GM21786 (cell line): ENCODE data around the gene MARK3.

Source experiments
- ATAC-seq: cut with Tn5 transposase; IDR thresholded peaks from one replicate; pipeline ENCODE4 v1.9.1; 2021; ENCODE audit not compliant: unreplicated experiment

Gene MARK3

GRCh38 chr14:103483600-103483999 is 98.4 kb downstream of the MARK3 start:
- ATAC-seq: no peak

GRCh38 chr14:103485504-103485903 is 100.3 kb downstream of the MARK3 start:
- ATAC-seq: no peak

GRCh38 chr14:103488071-103488470 is 102.9 kb downstream of the MARK3 start:
- no peak for ATAC-seq

- ATAC-seq: no peak
These were observed 103.7 kb downstream of the MARK3 start for GRCh38 chr14:103488960-103489359.

- ATAC-seq: no peak
These were observed 104.4 kb downstream of the MARK3 start for GRCh38 chr14:103489621-103490020.

GRCh38 chr14:103491691-103492090 is 106.5 kb downstream of the MARK3 start:
- no peak for ATAC-seq

- ATAC-seq: no peak
These were observed 107.1 kb downstream of the MARK3 start for GRCh38 chr14:103492156-103492925.

- ATAC-seq: no peak
These were observed 110.6 kb downstream of the MARK3 start for GRCh38 chr14:103495854-103496253.

- ATAC-seq: no peak
These were observed 111.6 kb downstream of the MARK3 start for GRCh38 chr14:103496776-103497175.

- ATAC-seq: no peak
These were observed 114.5 kb downstream of the MARK3 start for GRCh38 chr14:103499709-103500108.

GRCh38 chr14:103500148-103500990 is 115.2 kb downstream of the MARK3 start:
- ATAC-seq: no peak

GRCh38 chr14:103501041-103501870 is 116.0 kb downstream of the MARK3 start:
- ATAC-seq: no peak

- no peak for ATAC-seq
These were observed 116.9 kb downstream of the MARK3 start for GRCh38 chr14:103501921-103502669.

GRCh38 chr14:103502877-103503276 is 117.7 kb downstream of the MARK3 start:
- no peak for ATAC-seq

- no peak for ATAC-seq
These were observed 118.1 kb downstream of the MARK3 start for GRCh38 chr14:103503296-103503695.

GRCh38 chr14:103504991-103505565 is 119.9 kb downstream of the MARK3 start:
- no peak for ATAC-seq

- no peak for ATAC-seq
These were observed 122.5 kb downstream of the MARK3 start for GRCh38 chr14:103507751-103508150.

- ATAC-seq: no peak
These were observed 123.5 kb downstream of the MARK3 start for GRCh38 chr14:103508521-103509329.
